Activated naive CD4-positive, alpha-beta T cell treated with anti-CD3 and anti-CD28 coated beads for 36 hours (primary cell): ENCODE results near the gene GABPB1. TPM values are rescaled to one million over a fixed set of nuclear protein-coding genes. Genes with fewer than 3 reads are reported as not detected.

Source experiments
- CTCF ChIA-PET: fragments of 350-600 bp; sonication (Branson Sonifier 250); formaldehyde crosslinking; loops from one replicate; lab custom pipeline; 2021; ENCODE audit warnings: antibody characterized with exemption; lab: Charles Lee
- DNase-seq: peaks from one replicate; pipeline ENCODE4 v3.0.0-alpha.2; 2020
- H3K27ac Mint-ChIP-seq: one replicate; pipeline ENCODE4 v1.8.0; 2021; ENCODE audit warnings: mild to moderate bottlenecking, mixed read lengths
- H3K27me3 Mint-ChIP-seq: one replicate; pipeline ENCODE4 v1.8.0; 2021; ENCODE audit warnings: low read depth, mixed read lengths
- H3K36me3 Mint-ChIP-seq: one replicate; pipeline ENCODE4 v1.8.0; 2021; ENCODE audit warnings: low read depth, mixed read lengths
- H3K4me1 Mint-ChIP-seq: one replicate; pipeline ENCODE4 v1.8.0; 2021; ENCODE audit warnings: low read depth, mixed read lengths
- H3K4me3 Mint-ChIP-seq: one replicate; pipeline ENCODE4 v1.8.0; 2021; ENCODE audit warnings: mild to moderate bottlenecking, moderate library complexity, mixed read lengths
- H3K9me3 Mint-ChIP-seq: one replicate; pipeline ENCODE4 v1.8.0; 2021; ENCODE audit warnings: mixed read lengths
- intact Hi-C: fragments of 100-400 bp; cut with micrococcal nuclease; formaldehyde crosslinking; loops from one replicate; pipeline ENCODE4 v1.15.1; 2023
- total RNA-seq, 2 experiments: library from RNA; stranded (reverse); gene quantifications; one replicate each; pipeline ENCODE4 v1.2.3, GENCODE V29; 2021

The GABPB1 gene
- total RNA-seq, 2 experiments from 2014 or later = 48.2 to 53.5 TPM

DNA sequence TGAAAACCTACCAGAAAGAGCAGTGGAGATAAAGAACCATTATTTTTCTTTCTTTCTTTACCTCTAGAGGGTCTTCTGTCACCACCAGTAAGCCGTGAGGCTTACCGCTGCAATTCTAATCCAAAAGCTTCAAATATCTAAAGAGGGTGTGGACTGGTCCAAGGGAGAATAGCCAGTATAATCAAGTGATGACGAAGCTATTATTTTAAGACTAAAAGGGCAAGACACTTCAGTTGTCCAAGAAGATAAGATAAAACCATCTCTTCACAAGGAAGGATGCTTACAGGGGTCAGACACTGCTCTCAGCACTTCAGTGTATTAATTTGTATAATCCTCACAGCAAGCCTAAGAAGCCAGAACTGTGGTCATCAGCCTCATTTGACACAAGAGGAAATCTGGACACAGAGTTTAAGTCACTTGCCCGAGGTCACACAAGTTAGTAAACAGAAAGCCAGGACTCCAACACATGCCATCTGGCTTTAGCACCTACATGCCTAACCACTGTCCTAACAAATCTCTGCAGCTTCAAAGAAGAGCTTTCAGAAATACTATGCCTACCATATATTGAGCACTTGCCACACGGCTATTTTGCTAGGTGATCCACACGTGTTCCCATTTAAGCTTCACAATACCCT is 104.1 kb downstream of the GABPB1 start:
- no peaks in the 10 kb centered on the region for H3K27me3 Mint-ChIP-seq
- H3K4me1 Mint-ChIP-seq = peaks cover 39% of the 10 kb centered on the region
- H3K36me3 Mint-ChIP-seq = peaks cover 7% of the 10 kb centered on the region
- no peak for DNase-seq
- intact Hi-C loops = no loop called here
- CTCF ChIA-PET = no interaction called here
- H3K27ac Mint-ChIP-seq = no peak overlapping the region
- no peaks in the 10 kb centered on the region for H3K9me3 Mint-ChIP-seq
- H3K4me3 Mint-ChIP-seq = no peak overlapping the region

DNA sequence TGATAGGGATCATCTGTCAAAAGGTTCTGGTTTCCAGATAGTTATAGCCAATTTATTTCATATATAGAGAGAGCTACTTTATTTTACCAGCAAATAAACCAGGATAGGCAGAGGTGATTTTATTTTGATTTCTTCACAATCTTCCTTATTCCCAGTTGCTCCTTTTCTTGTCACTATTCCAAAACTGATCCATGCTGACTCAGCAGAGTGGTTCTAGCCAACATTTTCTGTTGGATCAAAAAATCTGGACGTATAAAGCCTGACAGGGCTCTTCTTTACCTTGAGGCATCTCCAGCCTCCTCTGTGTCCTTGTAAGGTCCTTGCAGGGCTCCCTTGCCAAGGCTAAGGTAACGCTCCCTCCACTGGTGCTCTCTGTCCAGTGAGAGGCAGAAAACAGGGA is 105.3 kb downstream of the GABPB1 start:
- H3K9me3 Mint-ChIP-seq = no peaks in the 10 kb centered on the region
- CTCF ChIA-PET = interaction anchor here (1.6 to 4.0 kb wide), 3 partner anchors 8 to 66 kb away, joined by 5 to 37 read pairs (median 6); no protein-coding TSS in a partner anchor
- H3K27ac Mint-ChIP-seq = peak overlapping the region; percentile 99
- no peaks in the 10 kb centered on the region for H3K27me3 Mint-ChIP-seq
- peaks cover 7% of the 10 kb centered on the region for H3K36me3 Mint-ChIP-seq
- peaks cover 39% of the 10 kb centered on the region for H3K4me1 Mint-ChIP-seq
- H3K4me3 Mint-ChIP-seq = no peak overlapping the region
- intact Hi-C loops = loop anchor here (1.0 to 10.0 kb wide), 10 partner anchors 11 to 1375 kb away; partner anchors contain the start of genes DTWD1, EID1, FAM227B and SPPL2A
- DNase-seq = no peak

DNA sequence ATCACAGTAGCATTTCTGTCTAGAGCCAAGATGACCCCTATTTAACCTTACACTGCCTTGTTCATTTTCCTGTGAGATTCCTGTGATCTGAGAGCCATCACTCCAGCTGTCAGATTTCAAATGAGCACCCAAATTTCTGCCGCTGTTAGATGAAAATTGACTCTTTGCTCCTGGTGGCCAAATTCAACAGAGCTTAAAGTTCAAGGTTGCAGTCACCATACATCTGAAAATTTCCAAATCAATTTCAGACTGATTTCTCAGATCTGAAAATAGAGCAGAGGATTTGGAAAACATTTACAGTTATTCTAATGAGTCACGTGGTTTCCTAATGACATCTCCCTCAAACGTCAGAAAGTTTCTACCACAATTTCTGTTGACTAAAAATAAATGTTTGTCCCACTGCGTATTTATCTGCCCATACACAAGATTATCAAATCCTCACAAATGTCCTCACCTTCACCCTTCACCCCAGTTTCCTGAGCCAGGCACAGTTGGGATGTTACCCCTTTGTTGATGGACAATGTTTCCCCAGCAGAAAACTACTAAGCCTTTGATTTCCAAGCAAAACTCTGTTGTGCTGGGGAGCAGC is 105.9 kb downstream of the GABPB1 start:
- Mint-ChIP-seq H3K27me3 (no peaks in the 10 kb centered on the region), H3K36me3 (peaks cover 7% of the 10 kb centered on the region), H3K4me1 (peaks cover 39% of the 10 kb centered on the region), H3K27ac (peak overlapping the region; percentile 99), H3K9me3 (no peaks in the 10 kb centered on the region), H3K4me3 (peak overlapping the region; percentile 81)
- no peak for DNase-seq
- CTCF ChIA-PET = interaction anchor here (1.6 to 4.0 kb wide), 3 partner anchors 8 to 67 kb away, joined by 5 to 37 read pairs (median 6); no protein-coding TSS in a partner anchor
- intact Hi-C loops = loop anchor here (1.0 to 10.0 kb wide), 10 partner anchors 11 to 1374 kb away; partner anchors contain the start of genes DTWD1, EID1, FAM227B and SPPL2A

DNA sequence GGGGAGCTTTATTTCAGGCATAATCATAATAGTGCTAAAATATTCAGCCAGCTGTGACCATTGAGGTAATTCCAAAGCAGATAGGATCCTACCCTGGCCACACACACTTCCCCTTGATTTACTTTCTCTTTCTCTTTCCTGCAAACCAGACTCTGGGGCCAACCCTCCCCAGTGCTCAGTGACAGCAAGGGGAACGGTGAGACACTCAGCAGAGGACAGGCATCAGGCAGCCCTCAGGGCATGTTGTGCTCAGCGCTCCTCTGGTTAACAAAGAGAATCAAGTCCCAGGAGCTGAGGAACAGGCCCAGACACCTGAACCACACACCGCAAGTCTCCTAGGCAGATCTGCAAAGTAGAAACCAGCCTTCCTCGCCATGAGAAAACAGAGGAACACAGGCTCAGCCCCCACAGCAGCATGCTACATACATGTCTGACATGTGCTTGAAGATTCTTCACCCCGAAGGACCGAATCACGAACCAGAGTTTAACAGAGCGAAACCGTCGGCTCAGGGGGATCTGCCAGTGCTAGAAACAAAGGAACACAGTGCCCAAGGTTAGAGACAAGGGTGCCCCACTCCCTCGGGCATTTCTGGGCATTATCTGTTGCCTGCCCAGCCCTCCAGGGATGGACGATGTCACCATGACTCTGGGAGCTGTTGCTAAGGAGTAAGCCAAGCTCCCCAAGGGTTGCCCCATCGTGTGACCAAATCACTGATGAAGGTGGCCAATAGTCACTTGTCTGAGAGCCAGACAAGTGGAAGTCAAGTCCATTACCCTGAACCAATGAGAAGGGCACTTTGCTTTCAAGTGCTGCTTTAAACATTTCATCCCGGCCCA is 107.0 kb downstream of the GABPB1 start:
- DNase-seq = peak; percentile 88
- Mint-ChIP-seq H3K27me3 (no peaks in the 10 kb centered on the region), H3K27ac (peak overlapping the region; percentile 99), H3K4me3 (peak overlapping the region; percentile 81), H3K4me1 (peaks cover 42% of the 10 kb centered on the region), H3K9me3 (no peaks in the 10 kb centered on the region), H3K36me3 (peaks cover 7% of the 10 kb centered on the region)
- intact Hi-C loops = loop anchor here (1.0 to 10.0 kb wide), 7 partner anchors 64 to 1373 kb away; partner anchors contain the start of genes DTWD1, EID1, FAM227B and SPPL2A
- CTCF ChIA-PET = interaction anchor here (1.3 to 4.0 kb wide), 5 partner anchors 9 to 68 kb away, joined by 3 to 37 read pairs (median 5); no protein-coding TSS in a partner anchor

DNA sequence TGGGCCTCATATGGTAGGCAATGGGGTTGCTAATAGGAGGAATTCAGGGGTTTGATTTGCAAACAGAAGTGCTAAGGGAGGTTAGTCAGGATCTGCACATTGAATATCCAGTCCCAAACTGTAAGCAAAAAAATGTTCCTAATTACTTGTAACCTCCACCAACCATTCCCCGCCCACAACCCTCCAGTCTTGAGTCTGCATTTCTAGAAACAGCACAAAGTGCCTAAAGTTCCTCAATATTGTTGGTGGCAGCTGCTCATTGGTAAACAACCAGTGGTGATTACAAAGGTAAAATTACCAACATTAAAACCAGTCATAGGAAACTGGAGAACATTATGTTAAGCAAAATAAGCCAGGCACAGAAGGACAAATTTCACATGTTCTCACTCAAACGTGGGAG is 108.4 kb downstream of the GABPB1 start:
- Mint-ChIP-seq H3K4me3 (no peak overlapping the region), H3K9me3 (no peaks in the 10 kb centered on the region), H3K27ac (no peak overlapping the region), H3K27me3 (no peaks in the 10 kb centered on the region), H3K36me3 (peaks cover 7% of the 10 kb centered on the region), H3K4me1 (peaks cover 46% of the 10 kb centered on the region)
- CTCF ChIA-PET = interaction anchor here (1.6 to 4.0 kb wide), 2 partner anchors 14 to 69 kb away, joined by 4 to 37 read pairs; no protein-coding TSS in a partner anchor
- DNase-seq = no peak
- intact Hi-C loops = loop anchor here (1.0 to 10.0 kb wide), 5 partner anchors 63 to 1372 kb away; partner anchors contain the start of genes DTWD1, EID1 and FAM227B

DNA sequence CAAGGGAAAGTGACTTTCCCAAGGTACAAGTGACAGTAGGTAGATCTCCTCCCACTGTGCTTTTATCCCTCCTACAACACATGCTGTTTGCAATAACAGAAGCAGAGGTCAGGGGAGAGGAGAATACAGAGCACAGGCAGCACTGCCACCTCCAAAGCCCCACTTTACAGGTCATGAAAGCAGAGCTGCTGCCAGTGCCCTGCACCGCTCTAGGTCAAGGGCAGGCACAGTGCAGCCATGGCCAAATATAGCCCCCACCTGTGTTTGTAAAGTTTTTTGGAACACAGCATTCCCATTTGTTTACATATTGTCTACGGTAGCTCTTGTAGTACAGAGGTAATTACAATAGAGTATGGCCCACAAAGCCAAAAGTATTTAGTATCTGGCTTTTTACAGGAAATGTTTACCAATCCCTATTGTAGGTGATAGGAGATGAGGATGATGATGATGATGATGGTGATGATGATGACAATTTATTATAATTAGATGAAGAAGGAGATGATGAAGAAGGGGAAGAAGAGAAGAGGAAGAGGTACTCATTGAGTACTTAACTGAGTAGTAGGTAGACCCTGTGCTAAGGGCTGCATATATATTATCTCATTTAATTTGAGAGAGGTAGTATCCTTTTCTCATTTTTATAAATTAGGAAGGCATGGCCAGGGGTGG is 109.9 kb downstream of the GABPB1 start:
- H3K36me3 Mint-ChIP-seq = peaks cover 7% of the 10 kb centered on the region
- CTCF ChIA-PET = interaction anchor here (1.2 kb wide), 1 partner anchor 9 kb away, joined by 4 read pairs; no protein-coding TSS in a partner anchor
- no peak overlapping the region for H3K4me3 Mint-ChIP-seq
- no peak for DNase-seq
- H3K9me3 Mint-ChIP-seq = no peaks in the 10 kb centered on the region
- intact Hi-C loops = loop anchor here (5.0 to 10.0 kb wide), 4 partner anchors 67 to 1370 kb away; partner anchors contain the start of genes DTWD1, EID1 and FAM227B
- no peak overlapping the region for H3K27ac Mint-ChIP-seq
- no peaks in the 10 kb centered on the region for H3K27me3 Mint-ChIP-seq
- H3K4me1 Mint-ChIP-seq = peaks cover 49% of the 10 kb centered on the region

DNA sequence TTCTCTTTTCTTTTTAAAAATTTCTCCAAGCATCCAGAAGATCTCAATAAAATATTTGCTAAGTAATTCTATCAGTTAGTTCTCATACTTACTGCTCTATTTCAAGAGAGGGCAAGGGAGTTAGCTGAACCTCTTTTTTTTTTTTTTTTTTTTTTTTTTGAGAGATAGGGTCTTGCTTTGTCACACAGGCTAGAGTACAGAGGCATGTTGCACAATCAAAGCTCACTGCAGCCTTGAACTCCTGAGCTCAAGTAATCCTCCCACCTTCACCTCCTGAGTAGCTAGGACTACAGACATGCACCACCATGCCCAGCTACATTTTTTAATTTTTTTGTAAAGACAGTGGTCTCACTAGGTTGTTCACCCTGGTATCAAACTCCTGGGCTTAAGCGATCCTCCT is 110.8 kb downstream of the GABPB1 start:
- intact Hi-C loops = loop anchor here (10.0 kb wide), 1 partner anchor 1369 kb away; the partner anchor contains the start of gene EID1
- Mint-ChIP-seq H3K9me3 (no peaks in the 10 kb centered on the region), H3K4me1 (peaks cover 40% of the 10 kb centered on the region), H3K36me3 (peaks cover 7% of the 10 kb centered on the region), H3K27ac (no peak overlapping the region), H3K4me3 (no peak overlapping the region), H3K27me3 (no peaks in the 10 kb centered on the region)
- CTCF ChIA-PET = interaction anchor here (1.2 kb wide), 1 partner anchor 10 kb away, joined by 4 read pairs; no protein-coding TSS in a partner anchor
- no peak for DNase-seq

DNA sequence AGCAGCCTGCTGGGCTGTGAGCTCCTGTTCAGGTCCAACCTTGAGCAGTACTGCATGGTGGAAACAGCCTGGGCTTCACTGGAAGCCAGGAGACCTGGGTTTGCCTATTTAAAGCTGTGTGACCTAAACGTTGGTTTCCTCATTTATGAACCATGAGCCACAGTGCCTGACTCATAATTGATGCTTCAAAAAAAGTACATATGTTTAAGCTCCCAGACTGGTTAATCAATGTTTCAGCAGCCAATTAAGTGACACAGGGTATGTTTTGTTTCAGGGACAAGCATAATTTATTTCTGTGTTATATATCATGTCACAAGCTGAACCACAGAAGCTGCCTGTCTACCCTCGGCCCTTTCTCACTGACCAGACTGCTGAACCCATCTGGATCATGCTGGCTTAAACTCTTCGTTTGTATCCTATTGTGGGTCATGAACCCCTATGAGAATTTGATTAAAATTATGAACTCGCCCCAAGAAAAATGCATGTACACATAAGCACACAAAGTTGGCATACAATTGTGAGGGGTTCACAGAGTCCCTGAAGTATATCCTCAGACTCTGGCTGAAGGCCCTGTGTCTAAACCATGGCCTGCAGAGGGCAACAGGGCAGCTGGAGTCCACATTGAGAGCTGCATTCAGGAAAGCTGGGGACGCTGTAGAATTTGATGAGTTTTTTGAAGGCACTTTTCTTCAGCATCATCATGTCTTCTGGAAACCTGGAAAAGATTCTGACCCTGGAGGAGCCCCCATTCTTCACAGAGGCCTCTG is 113.1 kb downstream of the GABPB1 start:
- Mint-ChIP-seq H3K9me3 (no peaks in the 10 kb centered on the region), H3K36me3 (no peaks in the 10 kb centered on the region), H3K27ac (no peak overlapping the region), H3K27me3 (no peaks in the 10 kb centered on the region), H3K4me3 (no peak overlapping the region), H3K4me1 (peaks cover 20% of the 10 kb centered on the region)
- intact Hi-C loops = loop anchor here (10.0 kb wide), 1 partner anchor 1367 kb away; the partner anchor contains the start of gene EID1
- CTCF ChIA-PET = interaction anchor here (0.7 to 1.7 kb wide), 4 partner anchors 21 to 109 kb away, joined by 3 to 6 read pairs (median 4); no protein-coding TSS in a partner anchor
- no peak for DNase-seq

DNA sequence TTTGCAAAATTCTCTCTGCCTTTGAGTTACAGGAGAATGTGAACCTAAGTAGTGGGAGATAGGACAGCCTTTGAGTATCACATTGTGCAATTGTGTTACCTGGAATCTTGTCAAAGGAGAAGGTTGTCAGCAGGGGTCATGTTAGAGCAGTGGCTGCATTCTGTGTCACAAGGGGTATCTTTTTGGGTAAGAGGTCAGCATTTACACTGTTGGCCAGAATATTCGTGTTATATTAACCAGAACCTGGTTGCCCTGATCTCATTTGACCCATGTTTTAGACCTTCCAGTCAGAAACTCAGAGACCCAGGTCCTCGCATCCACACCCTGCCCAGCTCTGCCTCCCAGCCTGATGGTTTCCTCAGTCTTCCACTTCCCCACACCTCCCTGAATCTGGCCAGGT is 116.7 kb downstream of the GABPB1 start:
- peaks cover 11% of the 10 kb centered on the region for H3K4me1 Mint-ChIP-seq
- no peak for DNase-seq
- peaks cover 7% of the 10 kb centered on the region for H3K36me3 Mint-ChIP-seq
- intact Hi-C loops = no loop called here
- no peaks in the 10 kb centered on the region for H3K9me3 Mint-ChIP-seq
- H3K27me3 Mint-ChIP-seq = no peaks in the 10 kb centered on the region
- no peak overlapping the region for H3K4me3 Mint-ChIP-seq
- CTCF ChIA-PET = no interaction called here
- H3K27ac Mint-ChIP-seq = no peak overlapping the region

DNA sequence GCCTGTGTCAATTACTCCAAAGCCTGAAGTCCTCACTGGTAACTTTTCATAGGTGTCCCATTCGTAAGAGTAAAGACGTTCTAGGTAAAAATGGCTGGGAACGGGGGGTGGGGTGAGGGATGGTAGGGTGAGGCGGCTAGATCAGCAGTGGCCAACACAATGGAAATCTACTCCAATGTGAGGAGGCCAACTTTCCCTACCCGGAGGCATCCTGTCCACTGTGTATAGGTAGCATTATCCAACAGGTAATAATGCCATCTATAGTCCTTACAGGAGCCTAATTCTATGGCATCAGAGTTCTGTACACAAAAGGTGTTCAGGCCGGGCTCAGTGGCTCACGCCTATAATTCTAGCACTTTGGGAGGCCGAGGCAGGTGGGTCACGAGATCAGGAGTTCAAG is 118.6 kb downstream of the GABPB1 start:
- no peak overlapping the region for H3K4me3 Mint-ChIP-seq
- CTCF ChIA-PET = no interaction called here
- peaks cover 7% of the 10 kb centered on the region for H3K36me3 Mint-ChIP-seq
- intact Hi-C loops = no loop called here
- DNase-seq = no peak
- peaks cover 4% of the 10 kb centered on the region for H3K4me1 Mint-ChIP-seq
- H3K9me3 Mint-ChIP-seq = no peaks in the 10 kb centered on the region
- no peak overlapping the region for H3K27ac Mint-ChIP-seq
- H3K27me3 Mint-ChIP-seq = no peaks in the 10 kb centered on the region

DNA sequence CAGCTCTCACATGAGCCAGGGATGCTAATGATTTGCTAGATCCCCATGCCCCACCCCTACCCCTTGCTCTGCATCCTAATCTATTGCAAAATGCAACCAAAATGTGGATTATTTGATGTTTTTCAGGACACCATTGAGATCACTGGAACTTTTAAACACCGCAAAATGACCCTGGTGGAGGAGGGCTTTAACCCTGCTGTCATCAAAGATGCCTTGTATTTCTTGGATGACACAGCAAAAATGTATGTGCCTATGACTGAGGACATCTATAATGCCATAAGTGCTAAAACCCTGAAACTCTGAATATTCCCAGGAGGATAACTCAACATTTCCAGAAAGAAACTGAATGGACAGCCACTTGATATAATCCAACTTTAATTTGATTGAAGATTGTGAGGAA is 119.2 kb downstream of the GABPB1 start:
- Mint-ChIP-seq H3K36me3 (peaks cover 7% of the 10 kb centered on the region), H3K27me3 (no peaks in the 10 kb centered on the region), H3K4me1 (no peaks in the 10 kb centered on the region), H3K4me3 (no peak overlapping the region), H3K9me3 (no peaks in the 10 kb centered on the region), H3K27ac (no peak overlapping the region)
- CTCF ChIA-PET = no interaction called here
- intact Hi-C loops = no loop called here
- no peak for DNase-seq
